Ishikawa (cell line): Measurements from ENCODE around the gene PLEKHN1.

Experiments
- EP300 ChIP-seq: IDR thresholded peaks from 2 replicates; pipeline ENCODE4 v1.6.1; 2012; ENCODE audit warnings: borderline replicate concordance
- TAF1 ChIP-seq: IDR thresholded peaks from 2 replicates; pipeline ENCODE4 v1.6.1; 2012; ENCODE audit warnings: low read depth, mild to moderate bottlenecking
- YY1 ChIP-seq: IDR thresholded peaks from 2 replicates; pipeline ENCODE4 v1.6.1; 2012; ENCODE audit warnings: low read depth
- ZBTB7A ChIP-seq: IDR thresholded peaks from 2 replicates; pipeline ENCODE4 v1.6.1; 2012; ENCODE audit warnings: low read depth
- TF ChIP-seq, protein P1 (sequence below): IDR thresholded peaks from 2 replicates; pipeline ENCODE4 v1.6.1; 2012
- TF ChIP-seq, protein P2 (sequence below): IDR thresholded peaks from 2 replicates; pipeline ENCODE4 v1.6.1; 2012

DNA sequence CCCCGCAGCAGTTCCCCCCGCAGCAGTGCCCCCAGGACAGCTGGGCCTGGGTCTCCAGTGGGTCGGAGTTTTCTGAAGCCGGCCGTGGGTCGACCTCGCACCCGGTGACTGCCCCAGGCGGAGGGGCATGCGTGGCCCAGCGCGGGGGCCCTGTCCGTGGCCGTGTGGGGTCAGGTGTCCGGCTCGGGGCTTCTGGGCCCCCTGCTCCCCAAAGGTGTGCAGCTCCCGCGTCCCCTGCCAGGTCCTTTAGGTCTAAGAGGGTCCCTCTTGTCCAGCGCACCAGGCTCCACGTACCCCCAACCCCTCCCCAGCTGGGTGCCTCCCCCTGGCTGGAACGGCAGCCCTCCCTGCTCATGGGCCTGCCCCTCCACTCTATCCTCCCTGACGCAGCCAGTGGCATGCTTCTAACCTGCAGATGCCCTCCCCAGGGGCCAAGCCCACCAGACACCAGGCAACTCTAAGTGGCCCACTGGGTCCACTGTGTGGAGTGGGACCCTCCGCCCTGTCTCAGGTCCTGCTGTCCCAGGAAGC, 39.6 kb downstream of the PLEKHN1 start:
- TF ChIP-seq ZBTB7A (no peak), EP300 (no peak), TAF1 (no peak), YY1 (no peak)
- TF ChIP-seq, protein P1, sequence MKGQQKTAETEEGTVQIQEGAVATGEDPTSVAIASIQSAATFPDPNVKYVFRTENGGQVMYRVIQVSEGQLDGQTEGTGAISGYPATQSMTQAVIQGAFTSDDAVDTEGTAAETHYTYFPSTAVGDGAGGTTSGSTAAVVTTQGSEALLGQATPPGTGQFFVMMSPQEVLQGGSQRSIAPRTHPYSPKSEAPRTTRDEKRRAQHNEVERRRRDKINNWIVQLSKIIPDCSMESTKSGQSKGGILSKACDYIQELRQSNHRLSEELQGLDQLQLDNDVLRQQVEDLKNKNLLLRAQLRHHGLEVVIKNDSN = no peak
- TF ChIP-seq, protein P2, sequence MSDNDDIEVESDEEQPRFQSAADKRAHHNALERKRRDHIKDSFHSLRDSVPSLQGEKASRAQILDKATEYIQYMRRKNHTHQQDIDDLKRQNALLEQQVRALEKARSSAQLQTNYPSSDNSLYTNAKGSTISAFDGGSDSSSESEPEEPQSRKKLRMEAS = no peak
